ENCODE measurements around the gene CTNNA2. TPM values are rescaled to one million over a fixed set of nuclear protein-coding genes. Genes with fewer than 3 reads are reported as not detected.

CTNNA2 gene
- total RNA-seq, 2 donors from 2014 or later: not detected

DNA sequence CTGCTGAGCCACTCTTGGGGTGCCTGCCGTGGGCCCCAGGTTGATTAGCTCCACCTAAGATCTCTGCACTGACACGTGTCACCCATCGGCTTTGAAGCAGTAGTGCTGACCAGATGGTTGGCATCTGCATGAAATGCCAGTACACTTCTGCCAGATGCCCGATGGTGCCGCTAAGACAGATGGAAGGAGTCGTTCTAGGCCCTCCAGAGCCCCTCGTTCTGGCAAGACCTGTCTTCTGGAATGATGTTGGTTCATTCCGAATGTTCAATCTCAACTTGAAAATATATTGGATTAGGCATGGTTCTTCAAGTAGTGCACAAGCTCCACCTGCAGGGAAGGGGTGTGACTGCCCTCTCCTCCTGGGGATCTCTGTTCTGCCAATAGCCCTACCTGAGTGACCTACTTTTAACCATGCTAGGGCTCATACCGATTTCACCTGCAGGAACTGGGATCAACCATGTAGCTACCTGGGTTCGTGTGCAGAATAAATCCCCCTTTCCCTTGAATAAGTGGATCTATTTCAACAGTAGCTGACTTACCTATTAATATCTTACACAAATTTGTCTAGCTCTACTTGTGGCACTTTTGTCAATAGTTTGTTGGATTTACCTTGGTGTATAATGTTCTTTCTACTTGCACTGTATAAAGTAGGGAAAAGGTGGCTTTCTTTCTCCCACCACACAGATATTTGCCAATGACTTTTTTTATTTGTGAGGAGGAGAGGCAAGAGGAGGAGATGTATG lies 342.6 kb downstream of the CTNNA2 start:
- Mint-ChIP-seq H3K4me1 (no peaks in the 10 kb centered on the region), H3K27ac (no peak overlapping the region), H3K36me3 (ENCODE audit: low read depth) (no peaks in the 10 kb centered on the region), H3K9me3 (peaks cover 15% of the 10 kb centered on the region), H3K27me3 (no peaks in the 10 kb centered on the region), H3K4me3 (no peak overlapping the region)
- no peak for ATAC-seq (replicated peaks)

DNA sequence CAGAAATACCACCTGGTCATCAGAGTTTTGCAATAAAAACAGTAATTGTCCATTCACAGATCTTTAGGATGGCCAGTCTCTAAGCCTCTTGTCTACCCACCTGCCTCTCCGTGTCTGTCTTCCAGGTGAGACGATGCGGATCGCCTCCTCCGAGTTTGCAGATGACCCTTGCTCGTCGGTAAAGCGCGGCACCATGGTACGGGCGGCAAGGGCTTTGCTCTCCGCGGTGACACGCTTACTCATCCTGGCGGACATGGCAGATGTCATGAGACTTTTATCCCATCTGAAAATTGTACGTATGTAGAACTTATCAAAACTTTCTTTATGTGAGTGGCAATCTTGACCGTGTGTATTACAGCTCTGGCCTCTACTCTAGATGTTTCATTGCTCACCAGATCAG lies 345.0 kb downstream of the CTNNA2 start:
- ATAC-seq (replicated peaks): no peak
- Mint-ChIP-seq H3K4me3 (no peak overlapping the region), H3K27ac (no peak overlapping the region), H3K27me3 (no peaks in the 10 kb centered on the region), H3K9me3 (peaks cover 15% of the 10 kb centered on the region), H3K36me3 (ENCODE audit: low read depth) (no peaks in the 10 kb centered on the region), H3K4me1 (no peaks in the 10 kb centered on the region)

GRCh38 chr2:79860228-79861058 lies 347.6 kb downstream of the CTNNA2 start:
- no peak overlapping the region for H3K27ac Mint-ChIP-seq
- no peak overlapping the region for H3K4me3 Mint-ChIP-seq
- no peaks in the 10 kb centered on the region for H3K27me3 Mint-ChIP-seq
- no peaks in the 10 kb centered on the region for H3K36me3 Mint-ChIP-seq (ENCODE audit: low read depth)
- H3K9me3 Mint-ChIP-seq: peaks cover 12% of the 10 kb centered on the region
- ATAC-seq (replicated peaks): no peak
- no peaks in the 10 kb centered on the region for H3K4me1 Mint-ChIP-seq

GRCh38 chr2:79861059-79861374 lies 348.2 kb downstream of the CTNNA2 start:
- no peak for ATAC-seq (replicated peaks)
- Mint-ChIP-seq H3K4me3 (no peak overlapping the region), H3K36me3 (ENCODE audit: low read depth) (no peaks in the 10 kb centered on the region), H3K9me3 (peaks cover 9% of the 10 kb centered on the region), H3K27me3 (no peaks in the 10 kb centered on the region), H3K27ac (no peak overlapping the region), H3K4me1 (no peaks in the 10 kb centered on the region)

- Mint-ChIP-seq H3K36me3 (ENCODE audit: low read depth) (no peaks in the 10 kb centered on the region), H3K27me3 (no peaks in the 10 kb centered on the region), H3K4me1 (no peaks in the 10 kb centered on the region), H3K4me3 (no peak overlapping the region), H3K27ac (no peak overlapping the region), H3K9me3 (peaks cover 5% of the 10 kb centered on the region)
- no peak for ATAC-seq (replicated peaks)
Observed at GRCh38 chr2:79862756-79863155, 349.9 kb downstream of the CTNNA2 start.

DNA sequence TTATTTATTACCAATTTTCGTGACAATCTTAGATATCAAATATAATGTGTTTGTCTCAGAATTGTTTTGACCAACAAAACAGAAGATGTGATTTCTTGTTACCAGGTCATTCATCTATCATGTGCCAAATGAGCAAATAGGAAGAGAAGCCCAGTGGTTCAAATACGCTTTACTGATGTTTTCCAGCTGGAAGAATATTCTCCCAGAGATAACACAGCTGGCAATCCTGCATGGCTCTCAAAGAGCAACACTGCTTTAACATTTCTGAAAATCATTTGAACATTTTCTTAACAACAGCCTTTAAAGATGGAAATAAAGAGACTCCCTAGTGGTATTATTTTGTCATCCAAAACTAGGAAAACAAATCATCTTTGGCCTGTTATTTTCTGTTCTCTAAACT lies 359.8 kb downstream of the CTNNA2 start:
- ATAC-seq (replicated peaks): no peak
- Mint-ChIP-seq H3K36me3 (ENCODE audit: low read depth) (no peaks in the 10 kb centered on the region), H3K4me1 (no peaks in the 10 kb centered on the region), H3K9me3 (no peaks in the 10 kb centered on the region), H3K4me3 (no peak overlapping the region), H3K27me3 (no peaks in the 10 kb centered on the region), H3K27ac (no peak overlapping the region)

- Mint-ChIP-seq H3K4me3 (no peak overlapping the region), H3K27me3 (no peaks in the 10 kb centered on the region), H3K36me3 (ENCODE audit: low read depth) (no peaks in the 10 kb centered on the region), H3K9me3 (no peaks in the 10 kb centered on the region), H3K27ac (no peak overlapping the region), H3K4me1 (no peaks in the 10 kb centered on the region)
- ATAC-seq (replicated peaks): no peak
Observed at GRCh38 chr2:79874015-79874414, 361.2 kb downstream of the CTNNA2 start.

DNA sequence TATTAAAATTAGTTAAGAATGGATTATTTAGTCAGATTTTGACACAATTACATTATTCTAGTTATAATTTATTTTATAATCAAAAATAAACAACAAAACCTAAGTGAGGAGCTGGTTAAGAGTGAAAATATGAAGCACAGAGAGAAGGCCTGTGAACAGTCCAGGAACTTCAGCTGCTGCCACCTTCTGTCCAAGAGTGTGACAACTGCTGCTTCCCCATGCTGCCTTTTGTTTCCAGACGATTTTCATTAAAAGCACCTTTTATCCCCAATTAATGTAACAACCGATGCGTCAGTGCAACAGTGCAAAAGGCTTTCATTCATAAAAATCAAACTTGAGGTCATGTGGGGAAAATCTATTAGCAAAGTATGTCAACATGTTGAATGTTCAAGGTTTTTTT lies 363.6 kb downstream of the CTNNA2 start:
- no peaks in the 10 kb centered on the region for H3K27me3 Mint-ChIP-seq
- ATAC-seq (replicated peaks): no peak
- no peaks in the 10 kb centered on the region for H3K4me1 Mint-ChIP-seq
- no peak overlapping the region for H3K27ac Mint-ChIP-seq
- no peaks in the 10 kb centered on the region for H3K36me3 Mint-ChIP-seq (ENCODE audit: low read depth)
- H3K9me3 Mint-ChIP-seq: no peaks in the 10 kb centered on the region
- H3K4me3 Mint-ChIP-seq: no peak overlapping the region

DNA sequence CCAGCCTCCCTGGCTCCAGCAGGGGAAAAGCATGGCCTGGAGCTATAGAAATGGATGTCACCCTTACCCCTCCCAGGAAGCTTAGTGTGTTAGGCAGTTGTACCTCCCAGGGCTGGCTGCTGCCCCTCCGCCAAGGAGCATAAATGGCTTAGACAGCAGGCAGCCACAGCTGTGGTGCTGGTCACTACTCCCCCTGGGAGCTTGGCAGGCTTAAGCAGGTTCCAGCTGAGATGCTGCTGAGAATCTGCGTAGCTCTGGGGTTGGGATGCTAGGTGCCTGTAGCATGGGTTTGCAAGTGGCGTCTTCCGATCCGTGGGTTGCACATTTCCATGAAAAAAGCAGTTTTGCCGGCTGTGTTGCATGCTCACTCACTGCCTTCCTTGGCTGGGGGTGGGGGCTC lies 369.7 kb downstream of the CTNNA2 start:
- H3K4me3 Mint-ChIP-seq: no peak overlapping the region
- H3K36me3 Mint-ChIP-seq (ENCODE audit: low read depth): no peaks in the 10 kb centered on the region
- peaks cover 6% of the 10 kb centered on the region for H3K27me3 Mint-ChIP-seq
- H3K9me3 Mint-ChIP-seq: peaks cover 3% of the 10 kb centered on the region
- ATAC-seq (replicated peaks): no peak
- no peaks in the 10 kb centered on the region for H3K4me1 Mint-ChIP-seq
- H3K27ac Mint-ChIP-seq: no peak overlapping the region

GRCh38 chr2:79887747-79888374 lies 375.0 kb downstream of the CTNNA2 start:
- Mint-ChIP-seq H3K27me3 (peaks cover 6% of the 10 kb centered on the region), H3K9me3 (peaks cover 1% of the 10 kb centered on the region), H3K4me3 (no peak overlapping the region), H3K4me1 (no peaks in the 10 kb centered on the region), H3K27ac (no peak overlapping the region), H3K36me3 (ENCODE audit: low read depth) (no peaks in the 10 kb centered on the region)
- ATAC-seq (replicated peaks): no peak

DNA sequence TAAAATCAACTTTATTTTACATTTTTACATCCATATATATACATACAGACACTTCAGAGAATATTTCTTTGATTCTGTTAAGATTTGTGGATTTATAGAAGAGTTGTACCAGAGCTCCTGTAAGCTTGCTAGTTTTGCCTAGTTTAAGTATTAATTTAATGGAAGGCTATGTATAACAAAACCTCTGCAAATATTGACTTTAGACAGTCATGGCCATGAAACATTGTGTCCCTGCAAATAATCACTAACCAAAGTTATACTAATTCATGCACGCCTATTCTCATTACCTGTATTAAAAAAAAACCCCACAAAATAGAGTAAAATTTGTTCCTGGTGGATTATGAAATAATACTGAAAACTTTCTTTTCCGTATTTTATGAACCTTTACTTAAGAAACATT lies 379.3 kb downstream of the CTNNA2 start:
- Mint-ChIP-seq H3K27ac (no peak overlapping the region), H3K36me3 (ENCODE audit: low read depth) (no peaks in the 10 kb centered on the region), H3K9me3 (peaks cover 4% of the 10 kb centered on the region), H3K4me1 (no peaks in the 10 kb centered on the region), H3K4me3 (no peak overlapping the region), H3K27me3 (no peaks in the 10 kb centered on the region)
- ATAC-seq (replicated peaks): no peak

DNA sequence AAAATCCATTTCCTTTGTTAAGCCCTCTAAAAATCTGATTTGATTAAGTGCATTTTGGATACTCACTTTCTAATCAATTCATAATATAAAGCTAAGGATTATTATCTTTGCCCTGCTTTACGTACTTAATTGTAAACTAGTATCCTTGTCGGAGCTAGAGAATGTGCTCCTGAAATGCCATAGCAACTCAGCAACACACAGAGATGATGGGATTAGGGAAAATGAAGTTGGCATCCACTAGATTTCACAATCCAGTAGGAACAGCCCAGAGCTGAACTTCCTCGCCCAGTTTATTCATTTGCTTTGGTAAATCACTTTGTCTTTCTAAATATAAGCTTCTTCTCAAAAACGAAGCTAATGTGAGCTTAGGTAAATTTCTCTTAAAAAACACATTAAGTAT lies 386.3 kb downstream of the CTNNA2 start:
- Mint-ChIP-seq H3K27ac (no peak overlapping the region), H3K4me1 (no peaks in the 10 kb centered on the region), H3K36me3 (ENCODE audit: low read depth) (no peaks in the 10 kb centered on the region), H3K27me3 (no peaks in the 10 kb centered on the region), H3K4me3 (no peak overlapping the region), H3K9me3 (peaks cover 11% of the 10 kb centered on the region)
- no peak for ATAC-seq (replicated peaks)

GRCh38 chr2:79901161-79901560 lies 388.3 kb downstream of the CTNNA2 start:
- no peaks in the 10 kb centered on the region for H3K27me3 Mint-ChIP-seq
- no peaks in the 10 kb centered on the region for H3K36me3 Mint-ChIP-seq (ENCODE audit: low read depth)
- no peak overlapping the region for H3K4me3 Mint-ChIP-seq
- ATAC-seq (replicated peaks): no peak
- no peaks in the 10 kb centered on the region for H3K4me1 Mint-ChIP-seq
- H3K9me3 Mint-ChIP-seq: peaks cover 11% of the 10 kb centered on the region
- H3K27ac Mint-ChIP-seq: no peak overlapping the region

DNA sequence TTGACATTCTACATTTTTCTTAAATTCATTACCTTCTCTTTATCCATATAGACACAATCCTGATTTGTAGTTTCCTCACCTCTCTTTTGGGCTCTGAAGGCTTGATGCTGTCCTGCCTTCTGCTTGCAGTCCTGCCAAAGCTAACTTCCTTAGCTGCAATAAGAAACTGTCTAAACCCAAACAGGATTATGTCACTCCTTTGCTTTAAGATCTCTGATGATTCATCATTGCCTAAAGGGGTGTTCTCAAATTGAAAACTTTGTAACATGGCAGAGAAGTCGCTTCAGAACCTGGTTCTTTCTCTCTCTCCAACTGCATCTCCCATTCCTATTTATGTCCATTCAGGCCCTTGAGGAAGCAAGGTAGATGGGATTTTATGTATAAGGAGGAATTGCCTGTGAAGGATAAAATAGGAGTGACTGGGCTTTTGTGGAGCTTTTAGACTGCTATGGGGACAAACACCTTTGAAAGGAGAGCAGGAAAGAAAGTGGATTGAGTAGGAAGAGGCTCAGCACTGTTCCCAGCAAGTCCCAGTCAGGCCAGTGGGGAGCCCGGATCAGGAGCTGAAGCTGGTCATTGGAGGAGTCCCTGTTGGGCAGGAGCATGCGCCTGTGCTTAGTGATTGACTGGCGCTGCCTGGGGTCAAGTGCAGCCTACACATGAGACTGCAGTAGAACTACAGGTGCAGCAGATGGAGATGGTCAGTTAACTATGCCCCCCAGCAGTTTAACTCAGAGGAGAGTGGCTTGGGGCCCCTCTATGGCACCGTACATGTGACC lies 390.6 kb downstream of the CTNNA2 start:
- no peaks in the 10 kb centered on the region for H3K27me3 Mint-ChIP-seq
- H3K9me3 Mint-ChIP-seq: peaks cover 7% of the 10 kb centered on the region
- H3K4me1 Mint-ChIP-seq: no peaks in the 10 kb centered on the region
- H3K4me3 Mint-ChIP-seq: no peak overlapping the region
- H3K27ac Mint-ChIP-seq: no peak overlapping the region
- ATAC-seq (replicated peaks): no peak
- H3K36me3 Mint-ChIP-seq (ENCODE audit: low read depth): no peaks in the 10 kb centered on the region

Measured in activated T-helper 17 cell treated with anti-CD3 and anti-CD28 coated beads, Interleukin-2, amount 50 U/mL, for 72 hours (primary cell).